Endometrium (tissue), 2 donors: ENCODE measurements around the gene PRKAR1B.

Experiments
- FAIRE-seq: peaks from 2 replicates; lab custom pipeline; 2012; peaks lifted over from hg19 to GRCh38; lab: Jason Lieb, UNC
- donor health status: control.
- donor health status: control.

PRKAR1B gene

DNA sequence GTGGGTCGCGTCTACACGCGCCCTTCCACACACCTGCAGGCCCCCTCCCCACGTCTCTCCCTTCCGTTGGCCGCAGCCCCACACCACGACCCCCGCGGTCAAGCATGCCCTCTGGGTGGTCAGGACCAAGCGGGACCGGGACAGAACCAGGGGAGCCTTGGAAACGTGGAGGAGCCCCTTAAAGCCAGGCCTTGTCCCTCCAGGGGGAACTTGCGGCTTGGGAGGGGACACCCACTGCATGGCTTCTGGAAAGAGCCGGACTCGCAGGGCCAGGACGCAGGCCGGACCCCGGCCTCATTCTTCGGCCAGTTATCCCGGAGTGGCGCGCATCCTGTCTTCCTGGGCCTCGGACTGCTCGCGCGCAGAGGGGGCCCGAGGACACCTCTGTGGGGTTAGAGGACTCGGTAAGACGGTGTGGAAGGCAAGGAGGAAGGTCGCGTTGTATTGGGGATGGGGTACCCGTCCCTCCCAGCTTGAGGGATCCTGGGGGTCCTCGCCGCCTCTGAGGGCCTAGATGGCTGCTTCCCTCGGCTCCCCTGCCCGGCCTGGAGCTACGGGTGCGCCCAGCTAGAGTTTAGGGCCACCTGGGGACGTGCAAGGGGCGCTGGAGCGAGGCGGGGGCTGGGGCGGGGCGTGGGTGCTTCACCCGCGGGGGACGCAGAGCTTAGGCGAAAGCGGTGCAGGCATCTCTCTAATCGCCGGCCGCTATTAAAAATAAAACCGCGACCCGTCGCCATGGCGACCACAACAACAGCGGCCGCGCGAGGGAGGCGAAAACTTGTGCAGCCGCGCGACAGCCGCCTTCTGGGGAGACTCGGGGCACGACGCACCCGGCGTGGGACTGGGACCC is 205.6 kb downstream of the PRKAR1B start:
- FAIRE-seq = no peak

DNA sequence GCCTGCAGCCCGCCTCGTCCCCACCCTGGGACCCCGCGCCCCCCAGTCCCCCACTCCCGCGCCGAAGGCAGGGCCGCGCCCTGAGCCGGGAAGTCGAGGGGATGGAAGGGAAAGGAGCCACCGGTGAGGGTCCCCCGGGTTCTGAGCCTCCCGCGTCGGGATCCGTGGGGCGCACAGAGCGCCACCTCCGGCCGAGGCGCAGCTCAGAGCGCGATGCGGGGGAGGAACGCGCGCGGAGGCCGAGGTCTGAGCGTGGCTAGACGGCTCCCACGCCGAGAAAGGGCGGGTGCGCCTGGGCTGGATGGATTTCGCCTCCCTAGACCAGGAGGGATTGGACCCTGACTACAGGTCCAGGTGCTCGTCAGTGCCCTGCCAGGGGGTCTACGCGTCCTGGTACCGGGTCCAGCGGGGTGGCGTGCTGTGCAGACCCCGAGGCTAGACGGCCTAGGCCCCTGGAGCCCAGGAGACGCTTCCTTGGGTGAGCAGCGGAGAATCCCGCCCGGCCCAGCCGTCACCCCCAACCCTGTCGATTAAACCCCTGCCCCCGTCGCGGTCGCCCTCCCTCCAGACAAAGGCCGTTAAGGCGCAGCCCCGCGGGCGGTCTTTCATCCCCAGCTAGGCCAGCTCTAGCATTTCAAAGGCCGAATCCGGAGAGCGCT is 206.4 kb downstream of the PRKAR1B start:
- FAIRE-seq = no peak

DNA sequence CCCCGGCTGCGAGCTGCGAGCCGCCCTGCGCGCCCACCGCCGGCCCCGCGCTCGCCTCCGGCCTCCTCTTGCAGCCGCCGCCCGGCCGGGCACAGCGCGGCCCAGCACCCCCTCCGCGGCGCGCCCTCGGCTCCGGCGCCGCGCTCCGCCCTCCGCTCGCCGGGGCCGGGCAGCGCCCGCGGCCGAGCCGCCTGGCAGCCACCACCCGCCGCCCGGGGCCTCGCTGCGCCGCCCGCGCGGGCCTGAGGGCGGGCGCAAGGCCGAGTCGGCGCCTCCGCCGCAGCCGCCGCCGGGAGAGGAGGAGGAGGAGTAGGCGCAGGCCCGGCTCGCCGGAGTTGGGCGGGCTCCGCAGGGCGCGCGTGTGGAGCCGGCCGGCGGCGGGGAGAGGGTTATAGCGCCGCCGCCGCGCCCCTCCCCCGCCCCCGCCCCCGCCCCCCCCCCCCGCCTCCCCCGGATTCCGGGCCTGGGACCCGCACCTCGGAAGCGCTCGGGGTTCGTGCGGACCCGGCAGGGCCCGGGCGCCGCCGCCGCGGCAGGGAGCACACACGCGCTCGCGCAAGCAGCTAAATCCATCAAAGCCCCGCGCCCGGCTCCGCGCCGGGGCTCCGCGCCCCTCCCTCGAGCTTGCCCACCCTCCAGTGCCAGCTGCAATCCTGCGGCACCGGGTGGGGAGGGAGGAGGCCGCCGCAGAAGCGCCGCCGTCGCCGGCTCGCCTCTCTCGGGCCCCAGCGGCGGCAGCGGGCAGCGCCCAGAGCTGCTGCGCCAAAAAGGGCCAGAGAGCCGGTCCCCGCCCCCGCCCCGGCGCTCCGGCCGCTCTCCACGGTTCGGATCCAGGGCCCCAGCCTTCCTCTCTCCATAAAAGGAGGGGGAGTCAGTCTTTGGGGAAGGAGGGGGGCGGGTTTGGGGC is 207.3 kb downstream of the PRKAR1B start, which contains the start of gene PDGFA:
Gene PDGFA, minus strand, starts transcription at position 363 of the 907 bp plus-strand sequence. CDS start 845 bp downstream, outside the sequence.
- no peak for FAIRE-seq

DNA sequence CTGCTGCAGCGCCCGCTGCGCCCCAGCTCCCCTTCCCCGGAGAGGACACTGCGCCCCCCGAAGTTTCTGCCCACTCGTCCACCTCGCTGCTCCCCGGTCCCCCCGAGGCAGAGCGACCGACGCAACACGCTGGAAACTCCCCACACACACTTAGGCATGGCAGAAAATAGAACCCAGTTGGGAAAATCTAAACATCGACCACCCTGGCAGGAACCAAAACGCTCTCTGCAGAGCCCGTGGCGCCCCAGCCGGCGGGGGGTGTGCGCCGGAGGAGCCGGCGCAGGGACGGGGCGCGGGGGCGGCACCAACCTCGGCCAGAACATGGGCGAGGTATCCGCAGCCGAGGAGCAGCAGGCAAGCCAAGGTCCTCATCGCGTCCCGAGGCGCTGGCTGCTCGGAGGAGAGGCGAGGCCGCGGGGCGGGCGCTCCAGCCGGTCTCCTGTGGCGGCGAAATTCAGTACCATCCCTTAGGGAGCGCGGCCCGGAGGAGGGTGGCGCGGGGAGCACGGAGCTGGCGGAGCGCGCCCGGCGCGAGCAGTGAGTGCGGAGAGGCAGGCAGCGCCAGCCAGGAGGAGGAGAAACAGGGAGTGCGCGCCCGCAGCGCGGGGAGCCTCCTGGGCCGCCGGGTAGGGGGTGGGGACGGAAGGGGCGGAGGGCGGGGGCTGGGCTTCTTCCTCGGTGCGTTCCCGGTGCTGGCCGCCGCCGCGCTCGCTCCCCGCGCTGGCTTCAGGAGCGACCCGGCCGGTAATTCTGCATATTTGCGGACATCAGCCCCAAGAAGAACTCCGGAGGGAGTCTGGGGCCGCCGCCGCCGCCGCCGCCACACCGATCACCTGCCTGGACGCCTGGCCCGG is 208.2 kb downstream of the PRKAR1B start:
- FAIRE-seq = no peak

DNA sequence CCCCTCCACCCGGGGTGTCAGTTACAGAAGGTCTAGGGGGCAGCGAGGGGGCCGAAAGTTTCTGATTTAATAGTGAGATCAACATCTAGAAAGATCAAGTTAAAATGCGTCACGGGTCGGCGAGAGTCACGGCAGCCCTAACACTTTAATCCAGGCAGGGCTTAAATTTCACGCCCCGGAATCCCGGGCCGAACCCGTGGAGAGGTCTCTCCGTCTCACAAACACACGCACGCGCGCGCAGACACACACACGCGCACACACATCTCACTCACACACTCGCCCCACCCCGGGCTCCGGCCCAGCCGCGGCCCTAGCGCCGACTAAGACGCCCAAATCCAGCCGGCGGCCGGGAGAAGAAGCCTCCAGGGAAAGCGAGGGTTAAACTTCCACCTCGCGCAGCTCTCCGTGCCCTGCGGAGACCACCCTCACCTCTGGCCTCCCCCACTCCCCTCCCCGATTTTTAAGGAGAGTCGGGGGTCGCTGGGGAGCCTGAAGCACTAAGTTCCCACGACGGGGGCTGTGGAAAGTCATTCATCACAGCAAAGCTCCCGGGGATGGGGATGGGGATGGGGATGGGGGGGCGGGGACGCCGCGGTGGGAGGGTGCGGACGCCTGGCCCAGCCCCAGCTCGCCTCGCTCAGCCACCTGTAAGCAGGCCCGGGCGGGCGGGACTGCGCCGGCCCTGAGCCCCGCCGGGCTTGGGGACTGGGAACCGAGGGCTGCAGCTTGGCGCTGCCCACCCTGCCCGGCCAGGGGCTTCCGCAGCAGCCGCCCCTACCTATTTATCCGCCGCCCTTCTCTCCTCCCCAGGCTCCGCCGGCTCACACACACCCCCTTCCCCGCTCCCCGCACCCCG is 209.1 kb downstream of the PRKAR1B start:
- FAIRE-seq = no peak

DNA sequence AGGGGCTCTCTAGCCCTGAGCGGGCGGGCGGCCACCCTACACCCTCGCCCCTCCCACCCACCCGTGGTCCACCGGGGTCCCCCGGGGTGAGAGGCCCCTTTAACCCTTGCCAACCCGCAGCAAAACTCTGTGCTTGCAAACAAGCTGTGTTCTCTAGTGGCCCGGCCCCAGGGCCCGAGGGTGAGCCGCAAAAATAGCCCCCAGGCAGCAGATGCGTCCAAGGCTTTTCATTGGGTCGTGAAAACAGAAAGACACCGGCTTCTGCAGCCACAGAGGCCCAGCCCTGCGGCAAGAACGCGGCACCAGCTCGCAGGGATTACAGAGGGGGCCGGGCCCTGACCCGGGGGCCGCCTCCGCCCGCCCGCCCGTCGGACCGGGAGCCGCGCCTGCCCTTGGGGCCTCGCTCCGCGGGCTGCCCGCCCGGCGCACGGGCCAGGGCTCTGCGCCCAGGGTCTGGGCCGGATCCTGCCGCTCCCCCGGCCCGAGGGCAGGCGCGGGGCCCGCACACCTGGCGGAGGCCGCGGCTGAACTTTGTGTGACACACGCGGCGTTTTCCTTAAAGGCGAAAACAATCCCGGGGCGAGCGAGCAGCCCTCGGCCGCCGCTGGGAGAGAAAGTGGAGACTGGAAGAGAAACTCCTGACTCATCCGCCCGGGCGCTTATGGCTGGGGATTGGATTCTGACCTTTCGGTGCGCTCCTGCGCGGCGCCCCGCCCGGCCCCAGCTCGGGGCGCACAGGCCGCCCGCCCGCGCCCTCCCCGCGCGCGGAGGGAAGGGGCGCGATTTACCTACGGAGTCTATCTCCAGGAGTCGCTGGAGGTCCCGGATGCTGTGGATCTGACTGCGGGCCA is 210.2 kb downstream of the PRKAR1B start:
- FAIRE-seq = no peak

DNA sequence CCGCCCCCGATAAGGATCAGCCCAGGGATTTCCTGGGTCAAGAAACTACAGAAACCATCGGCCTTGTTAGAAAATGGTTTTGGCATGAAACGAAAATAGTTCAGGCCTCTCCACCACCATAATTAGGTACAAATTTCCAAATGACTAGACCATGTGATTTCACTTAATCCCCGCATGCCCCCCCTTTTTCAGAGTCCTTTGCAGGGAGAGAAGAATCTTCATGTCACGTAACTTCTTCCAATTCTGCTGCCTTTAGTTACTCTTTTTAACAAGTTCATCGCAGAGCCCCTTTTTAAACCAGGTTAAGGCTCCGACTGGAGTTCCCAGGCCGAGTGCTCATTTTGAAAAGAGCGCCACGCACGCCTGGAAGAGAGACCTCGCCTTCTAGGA is 210.9 kb downstream of the PRKAR1B start:
- no peak for FAIRE-seq

DNA sequence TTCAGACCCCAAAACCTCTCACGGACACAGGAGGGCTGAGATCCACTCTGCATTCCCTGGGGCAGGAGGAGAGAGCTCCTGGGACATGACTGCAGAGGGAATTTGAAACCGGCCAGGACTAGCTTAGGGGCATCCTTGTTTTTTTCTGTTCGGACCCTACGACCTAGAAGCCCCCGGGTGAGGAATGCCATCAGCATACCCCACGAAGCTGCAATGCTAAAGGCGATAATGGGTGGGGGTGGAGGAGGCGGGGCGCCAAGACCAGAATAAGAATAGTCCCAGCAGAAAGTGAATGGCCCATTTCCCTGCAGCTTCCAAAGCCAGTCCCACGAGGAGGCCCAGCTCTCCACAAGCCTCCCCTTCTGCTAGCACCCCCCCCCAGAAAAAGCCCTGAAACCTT is 211.5 kb downstream of the PRKAR1B start:
- FAIRE-seq = no peak

DNA sequence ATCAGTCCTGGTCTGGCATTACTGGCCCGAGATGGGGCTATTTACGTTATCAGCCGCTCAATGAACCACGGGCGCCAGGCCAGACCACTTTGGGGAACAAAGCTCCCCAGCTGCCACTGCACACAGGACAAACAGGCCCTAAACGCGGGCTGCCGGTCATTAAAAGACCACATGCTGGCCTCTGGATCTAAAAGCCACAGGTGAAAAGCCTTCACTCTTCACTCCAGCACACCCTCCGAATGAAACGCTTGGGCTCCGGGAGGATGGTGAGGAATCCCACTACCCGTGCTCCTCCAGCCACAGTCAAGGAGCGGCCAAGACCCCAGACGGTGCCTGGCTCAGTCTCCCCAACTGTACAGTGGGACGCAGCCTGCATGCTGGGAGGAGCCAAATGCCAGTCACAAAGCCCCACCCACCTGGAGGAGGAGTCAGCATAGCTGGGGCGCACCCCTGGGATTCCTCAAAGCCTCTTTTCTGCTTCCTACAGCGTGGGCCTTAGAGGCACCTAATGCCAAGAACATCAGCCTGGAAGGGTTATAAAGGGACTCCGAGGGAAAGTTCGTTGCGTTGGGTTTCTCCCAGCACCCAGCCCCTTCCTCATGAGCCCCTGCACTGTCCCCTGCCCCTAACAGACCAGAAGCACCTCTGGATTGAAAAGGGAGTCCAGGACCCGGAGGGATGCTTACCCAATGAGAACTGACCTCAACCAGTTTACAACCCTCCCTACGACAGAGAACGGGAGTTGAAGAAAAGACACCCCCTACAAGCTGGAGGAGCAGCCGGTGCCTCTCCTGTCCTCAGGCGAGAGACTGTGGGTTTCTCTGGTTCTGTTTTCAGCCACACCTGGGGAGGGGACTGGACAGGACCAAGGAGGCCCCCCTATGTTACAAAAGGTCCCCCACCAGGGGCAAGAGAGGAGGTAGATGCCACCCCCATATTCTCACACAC is 212.2 kb downstream of the PRKAR1B start:
- no peak for FAIRE-seq

DNA sequence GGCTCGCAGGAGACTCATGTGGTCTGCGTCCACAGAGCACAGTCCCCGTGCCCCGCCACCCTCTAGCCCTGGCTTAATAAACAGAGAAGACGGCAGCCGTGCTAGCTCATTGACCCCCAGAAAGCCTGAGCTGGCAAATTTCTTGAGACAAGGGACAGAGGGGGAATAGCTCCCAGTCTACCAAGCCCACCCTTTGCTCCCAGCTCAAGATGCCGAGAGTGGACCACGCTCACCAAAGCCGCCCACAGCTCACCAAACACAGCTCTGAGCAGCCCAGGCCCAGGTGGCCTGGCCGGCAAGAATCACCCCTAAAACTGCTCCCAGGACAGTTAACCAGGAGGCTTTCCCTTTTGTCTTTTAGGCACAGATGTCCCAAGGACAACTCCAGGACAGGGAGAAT is 212.8 kb downstream of the PRKAR1B start:
- FAIRE-seq = no peak

DNA sequence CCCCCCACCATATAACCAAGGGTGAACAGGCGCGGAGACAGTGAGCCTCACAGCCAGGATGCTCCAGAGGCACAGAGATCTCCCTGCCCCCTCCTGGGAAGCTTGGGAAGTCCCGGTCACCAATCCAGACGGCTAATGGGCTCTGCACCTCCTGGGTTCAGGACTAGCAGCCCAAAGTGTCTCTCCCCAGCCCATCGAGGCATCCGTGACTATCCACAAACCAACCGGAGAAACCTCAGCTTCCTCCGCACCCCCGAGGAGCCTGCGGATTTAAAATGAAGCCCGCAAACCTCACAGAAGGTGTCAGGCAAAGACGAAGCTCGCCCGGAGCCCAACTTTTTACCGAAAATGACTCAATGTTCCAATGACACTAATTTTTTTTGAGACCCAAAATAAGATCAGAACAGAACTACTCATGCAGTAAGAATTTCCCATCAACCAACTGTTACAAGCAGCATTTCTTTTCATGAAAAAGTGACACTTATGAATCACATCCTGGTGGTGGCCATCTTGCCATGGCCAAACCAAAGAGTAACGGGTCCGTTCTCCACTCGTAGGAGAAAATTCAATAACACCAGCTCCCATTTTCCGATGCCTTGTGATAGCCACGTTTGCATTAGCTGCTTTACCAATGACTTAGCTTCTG is 213.4 kb downstream of the PRKAR1B start:
- FAIRE-seq = no peak

DNA sequence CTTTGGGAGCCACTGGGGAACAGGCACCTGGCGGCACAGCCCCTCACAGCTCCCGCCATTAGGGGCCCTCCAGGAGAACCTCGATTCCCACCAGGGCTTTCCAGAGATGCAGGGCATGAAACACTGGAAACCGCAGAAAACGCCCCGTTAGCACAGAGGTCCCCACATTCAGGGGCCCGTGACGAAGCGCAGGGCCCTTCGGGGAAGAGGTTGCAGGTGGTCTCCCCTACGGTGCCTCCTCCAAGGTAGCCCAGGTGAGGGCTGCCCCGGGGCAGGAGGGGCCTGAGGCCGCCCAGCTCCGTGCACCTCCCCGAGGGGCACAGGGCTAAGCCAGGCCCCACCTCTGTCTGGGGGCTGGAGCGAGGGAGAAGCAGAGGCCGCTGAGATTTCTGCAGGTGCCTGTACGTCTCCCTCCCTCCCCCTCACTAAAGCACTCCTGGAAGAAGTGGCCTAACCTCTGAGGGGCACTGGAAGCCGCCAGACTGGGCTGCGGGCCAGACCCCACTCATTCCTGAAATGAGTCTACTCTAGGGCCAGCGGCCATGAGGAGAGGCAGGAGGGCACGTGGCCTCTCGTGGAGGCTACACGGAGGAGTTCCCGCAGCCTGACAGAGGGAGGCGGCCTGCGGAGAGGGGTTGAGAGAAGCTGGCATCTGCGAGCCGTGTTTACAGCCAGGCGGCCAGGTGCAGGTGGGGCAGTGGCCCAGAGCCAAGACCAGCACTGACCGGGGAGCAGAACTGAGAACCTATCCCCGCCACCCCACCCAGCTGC is 214.4 kb downstream of the PRKAR1B start:
- FAIRE-seq = no peak

DNA sequence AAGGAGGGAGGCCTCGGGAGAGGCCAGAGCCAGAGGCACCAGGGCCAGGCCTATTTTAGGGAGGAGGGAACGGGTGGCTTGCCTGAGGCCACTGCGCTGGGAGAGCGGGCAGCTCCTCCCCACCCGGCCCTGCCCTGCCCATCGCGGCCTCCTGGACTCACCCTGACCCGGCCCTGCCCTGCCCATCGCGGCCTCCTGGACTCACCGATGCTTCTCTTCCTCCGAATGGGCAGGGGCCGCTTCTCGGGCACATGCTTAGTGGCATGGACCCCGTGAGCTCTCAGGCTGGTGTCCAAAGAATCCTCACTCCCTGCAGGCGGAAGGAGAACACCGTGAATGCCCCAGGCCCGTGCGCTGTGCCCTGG is 215.0 kb downstream of the PRKAR1B start:
- FAIRE-seq = no peak

DNA sequence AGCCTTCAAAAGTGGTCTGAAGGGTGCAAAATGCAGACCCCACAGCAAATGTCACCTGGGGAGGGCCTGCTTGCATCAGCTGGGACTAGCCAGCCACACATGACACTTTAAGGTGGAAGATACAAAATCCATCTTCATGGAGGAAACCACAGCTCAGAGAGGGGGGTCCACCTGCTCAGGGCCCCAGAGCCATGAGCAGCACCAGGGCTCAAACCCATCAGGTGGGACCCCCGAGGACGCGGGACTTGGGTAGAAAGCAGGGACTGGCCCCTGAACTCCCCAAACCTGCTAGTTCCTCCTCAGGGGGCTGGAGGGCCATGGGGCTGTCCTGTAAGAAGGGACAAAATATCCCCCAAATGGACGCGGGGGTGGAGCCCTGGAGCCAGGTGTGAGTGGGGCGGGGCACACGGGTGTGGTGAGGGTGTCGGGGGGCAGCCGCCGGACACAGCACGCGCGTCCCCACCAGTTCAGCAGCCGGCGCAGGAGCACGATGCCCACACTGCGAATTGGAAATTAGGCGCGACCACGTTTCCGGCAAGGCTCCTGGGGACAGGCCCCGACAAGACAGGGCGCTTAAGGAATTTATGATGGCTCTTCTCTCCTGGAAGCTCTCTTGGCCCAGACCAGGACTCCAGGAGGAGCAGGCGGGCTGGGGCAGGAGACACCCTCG is 215.5 kb downstream of the PRKAR1B start:
- FAIRE-seq = no peak

DNA sequence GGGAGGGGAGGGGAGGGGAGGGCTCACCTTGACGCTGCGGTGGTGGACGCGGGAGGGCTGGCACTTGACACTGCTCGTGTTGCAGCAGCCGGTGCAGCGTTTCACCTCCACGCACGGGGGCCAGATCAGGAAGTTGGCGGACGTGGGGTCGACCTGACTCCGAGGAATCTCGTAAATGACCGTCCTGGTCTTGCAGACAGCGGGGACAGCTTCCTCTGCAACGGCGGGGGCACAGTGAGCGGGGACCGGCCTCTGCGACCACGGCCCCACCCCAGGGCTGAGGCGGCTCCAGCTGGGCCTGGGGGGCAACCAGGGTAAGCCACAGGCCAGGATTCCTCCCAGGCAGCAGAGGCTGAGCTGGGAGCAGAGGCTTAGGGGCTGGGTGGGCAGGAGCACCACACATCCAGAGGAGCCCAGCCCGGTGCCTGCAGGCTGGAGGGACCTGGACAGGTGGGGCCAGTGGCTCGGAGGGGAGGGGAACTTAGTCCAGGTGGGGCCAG is 216.2 kb downstream of the PRKAR1B start:
- FAIRE-seq = no peak

DNA sequence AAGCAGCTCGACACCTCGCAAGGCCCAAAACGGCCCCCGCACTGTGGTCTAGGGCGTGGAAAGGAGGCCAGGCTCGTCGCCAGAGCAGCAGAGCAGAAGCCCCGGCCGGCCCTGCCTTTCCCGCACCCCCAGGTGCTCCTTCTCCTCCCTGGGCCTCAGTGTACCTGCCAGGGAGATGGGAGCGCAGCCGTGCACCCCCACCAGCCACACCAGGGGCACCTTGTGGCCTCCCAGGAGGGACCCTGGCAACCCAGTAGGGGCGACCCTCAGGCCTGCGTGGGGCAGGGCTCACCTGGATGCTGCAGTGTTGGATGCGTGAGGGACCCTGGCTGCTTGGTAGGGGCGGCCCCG is 217.0 kb downstream of the PRKAR1B start:
- no peak for FAIRE-seq
